Fibroblast of skin of left biceps (primary cell): ENCODE data around the gene S100A8.

Experiments used
- DNase-seq, 2 experiments: peaks; one replicate each; pipeline ENCODE4 v3.0.0-alpha.2; 2013; ENCODE audit warnings: low read depth in 2 of 2

S100A8 gene

GRCh38 chr1:153392822-153393221, 1.9 kb upstream of the S100A8 start:
- DNase-seq: no peak

- DNase-seq: no peak
Measured at GRCh38 chr1:153392258-153392657, 1.4 kb upstream of the S100A8 start.

GRCh38 chr1:153389973-153390879, 647 bp downstream of the S100A8 start:
- no peak for DNase-seq

GRCh38 chr1:153389401-153389800, 1.5 kb downstream of the S100A8 start:
- no peak for DNase-seq

- no peak for DNase-seq
Measured at GRCh38 chr1:153387785-153388184, 3.1 kb downstream of the S100A8 start.

GRCh38 chr1:153387001-153387400, 3.9 kb downstream of the S100A8 start:
- DNase-seq: no peak

- DNase-seq: no peak
Measured at GRCh38 chr1:153386500-153386901, 4.4 kb downstream of the S100A8 start.

GRCh38 chr1:153384958-153385580, 5.8 kb downstream of the S100A8 start:
- no peak for DNase-seq

- DNase-seq: no peak
Measured at GRCh38 chr1:153380711-153381110, 10.2 kb downstream of the S100A8 start.

GRCh38 chr1:153379591-153379990, 11.3 kb downstream of the S100A8 start:
- no peak for DNase-seq

- peak; percentile 53 to 58 for DNase-seq
Measured at GRCh38 chr1:153375511-153375910, 15.4 kb downstream of the S100A8 start, which contains the start of gene S100A12. S100A12 (minus strand) TSS chr1:153375621; CDS start chr1:153374592, 1,029 bp downstream.

GRCh38 chr1:153374071-153374470, 16.8 kb downstream of the S100A8 start:
- no peak for DNase-seq

- no peak for DNase-seq
Measured at GRCh38 chr1:153372571-153372970, 18.3 kb downstream of the S100A8 start.

- DNase-seq: no peak
Measured at GRCh38 chr1:153371231-153371630, 19.6 kb downstream of the S100A8 start.

GRCh38 chr1:153370146-153370545, 20.7 kb downstream of the S100A8 start:
- DNase-seq: no peak

- DNase-seq: no peak
Measured at GRCh38 chr1:153368495-153368894, 22.4 kb downstream of the S100A8 start.

GRCh38 chr1:153367090-153367489, 23.8 kb downstream of the S100A8 start:
- no peak for DNase-seq

GRCh38 chr1:153366261-153366660, 24.6 kb downstream of the S100A8 start:
- no peak for DNase-seq

- DNase-seq: no peak
Measured at GRCh38 chr1:153365696-153366095, 25.2 kb downstream of the S100A8 start.

GRCh38 chr1:153364766-153365666, 25.9 kb downstream of the S100A8 start:
- no peak for DNase-seq

GRCh38 chr1:153364156-153364555, 26.7 kb downstream of the S100A8 start:
- DNase-seq: no peak

GRCh38 chr1:153363641-153364040, 27.2 kb downstream of the S100A8 start:
- no peak for DNase-seq
